HAP-1 (cell line): ENCODE data around the gene TMEM242.
A peak's percentile ranks its signal among the peaks of the same experiment; 100 is the strongest.

ENCODE experiments used
- DNase-seq, 2 experiments: peaks; one replicate each; pipeline ENCODE4 v3.0.0-alpha.2; 2016 to 2020; ENCODE audit warnings: low spot score in 2 of 2
- H3K27me3 ChIP-seq: fragments of 250-450 bp; sonication (Bioruptor Pico); 2 replicates; pipeline ENCODE4 v1.5.1; 2020; ENCODE audit warnings: low read depth, mild to moderate bottlenecking, moderate library complexity
- H3K36me3 ChIP-seq: fragments of 250-450 bp; sonication (Bioruptor Pico); replicated peaks from 2 replicates; pipeline ENCODE4 v1.5.1; 2020; ENCODE audit warnings: mild to moderate bottlenecking
- H3K4me1 ChIP-seq: fragments of 250-450 bp; sonication (Bioruptor Pico); 2 replicates; pipeline ENCODE4 v1.5.1; 2020; ENCODE audit warnings: mild to moderate bottlenecking
- H3K4me3 ChIP-seq: fragments of 250-450 bp; sonication (Bioruptor Pico); 2 replicates; pipeline ENCODE4 v1.5.1; 2020; ENCODE audit warnings: mild to moderate bottlenecking, moderate library complexity
- H3K9me3 ChIP-seq: fragments of 250-450 bp; sonication (Bioruptor Pico); 2 replicates; pipeline ENCODE4 v1.5.1; 2020; ENCODE audit warnings: mild to moderate bottlenecking, moderate library complexity
- in situ Hi-C: fragments of 300-500 bp; cut with MboI; formaldehyde crosslinking; loops from 3 replicates; pipeline ENCODE4 v1.14.3; 2020; ENCODE audit warnings: low sequenced_read_pairs, inconsistent platforms, mixed read lengths

Gene TMEM242

DNA sequence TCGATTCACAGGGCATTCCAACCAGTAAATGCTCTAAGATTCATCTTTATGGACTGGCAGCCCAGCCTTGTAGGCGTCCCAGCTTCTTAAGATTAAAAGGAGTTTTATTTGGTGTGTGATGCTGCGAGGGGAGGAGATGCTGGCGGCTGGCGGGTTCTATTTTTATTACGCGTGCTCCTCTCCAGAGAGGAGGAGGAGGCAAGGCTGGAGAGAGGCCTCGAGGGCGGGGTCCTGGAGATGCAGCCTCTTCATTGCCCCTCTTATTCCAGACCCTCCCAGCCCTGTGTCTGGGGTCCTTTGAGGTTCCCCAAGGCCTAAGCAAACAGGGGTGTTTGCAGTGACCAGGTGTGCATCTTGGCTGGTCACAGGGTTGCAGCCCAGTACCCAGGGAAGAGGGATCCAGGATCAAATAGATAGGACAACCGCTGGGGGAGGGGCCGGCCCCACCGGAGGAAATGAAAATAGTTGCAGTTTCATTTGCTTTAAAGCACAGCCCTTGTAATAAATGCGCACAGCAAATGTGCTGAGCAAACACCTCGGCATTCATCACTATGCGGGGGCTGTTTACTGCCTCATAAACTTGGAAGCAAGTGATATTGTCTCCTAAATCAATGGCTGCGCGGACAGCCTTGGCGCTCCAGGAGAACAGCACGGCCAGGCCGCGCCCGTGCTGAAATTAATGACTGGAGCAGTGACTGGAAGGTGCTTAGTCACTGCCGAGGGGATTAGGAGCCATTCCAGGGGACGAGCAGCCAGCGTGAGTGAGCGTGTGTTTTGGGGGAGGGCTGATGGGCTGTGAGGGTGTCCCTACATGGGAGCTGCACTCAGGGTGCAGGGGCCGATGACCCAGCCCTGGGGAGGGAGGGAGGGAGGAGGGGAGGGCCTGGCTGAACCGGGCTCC is 83.0 kb downstream of the TMEM242 start:
- no peaks in the 10 kb centered on the region for H3K9me3 ChIP-seq
- peaks cover 16% of the 10 kb centered on the region for H3K4me1 ChIP-seq
- DNase-seq, result peak; percentile 61 to 75
- H3K27me3 ChIP-seq, result no peaks in the 10 kb centered on the region
- H3K4me3 ChIP-seq, result no peak overlapping the region; the same call in 1 of the 2 replicates
- in situ Hi-C loops, result no loop called here
- H3K36me3 ChIP-seq, result no peaks in the 10 kb centered on the region

DNA sequence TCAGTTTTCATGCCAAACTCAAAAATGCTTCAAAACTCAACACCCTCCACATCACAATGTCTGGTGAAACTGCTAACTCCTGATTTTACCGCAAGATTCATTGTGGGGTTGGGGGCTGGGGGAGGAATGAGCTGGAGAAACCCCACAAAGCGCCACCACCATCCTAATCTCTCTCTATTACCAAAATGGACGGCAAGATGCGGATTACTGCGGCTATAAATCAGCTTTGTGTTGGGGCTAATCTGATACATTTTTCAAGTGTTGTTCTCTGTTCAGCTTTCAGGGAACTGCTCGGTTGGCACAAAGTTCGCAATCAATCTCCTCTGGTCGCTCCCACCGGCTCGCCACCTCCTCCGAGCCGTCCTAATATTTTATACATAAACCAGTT is 83.7 kb downstream of the TMEM242 start:
- Histone ChIP-seq H3K36me3 (no peaks in the 10 kb centered on the region), H3K4me1 (peaks cover 16% of the 10 kb centered on the region), H3K9me3 (no peaks in the 10 kb centered on the region), H3K4me3 (no peak overlapping the region), H3K27me3 (no peaks in the 10 kb centered on the region)
- in situ Hi-C loops, result no loop called here
- no peak for DNase-seq
